GM12865 (cell line): Measurements from ENCODE around the gene SCARB1.
A peak's percentile ranks its signal among the peaks of the same experiment; 100 is the strongest.

ENCODE experiments used
- DNase-seq: peaks from one replicate; pipeline ENCODE4 v3.0.0; 2010; ENCODE audit warnings: low read depth
- H3K4me3 ChIP-seq: 2 replicates; pipeline ENCODE4 v1.5.1; 2011; ENCODE audit warnings: mild to moderate bottlenecking, low read depth, low read length, control low read depth
- TF ChIP-seq, protein P1 (sequence below): IDR thresholded peaks from 2 replicates; pipeline ENCODE4 v1.5.1; 2011; ENCODE audit warnings: low read length, control low read depth, low read depth, inconsistent platforms; ENCODE audit not compliant: insufficient read depth; ENCODE audit errors: missing control alignments

The SCARB1 gene

DNA sequence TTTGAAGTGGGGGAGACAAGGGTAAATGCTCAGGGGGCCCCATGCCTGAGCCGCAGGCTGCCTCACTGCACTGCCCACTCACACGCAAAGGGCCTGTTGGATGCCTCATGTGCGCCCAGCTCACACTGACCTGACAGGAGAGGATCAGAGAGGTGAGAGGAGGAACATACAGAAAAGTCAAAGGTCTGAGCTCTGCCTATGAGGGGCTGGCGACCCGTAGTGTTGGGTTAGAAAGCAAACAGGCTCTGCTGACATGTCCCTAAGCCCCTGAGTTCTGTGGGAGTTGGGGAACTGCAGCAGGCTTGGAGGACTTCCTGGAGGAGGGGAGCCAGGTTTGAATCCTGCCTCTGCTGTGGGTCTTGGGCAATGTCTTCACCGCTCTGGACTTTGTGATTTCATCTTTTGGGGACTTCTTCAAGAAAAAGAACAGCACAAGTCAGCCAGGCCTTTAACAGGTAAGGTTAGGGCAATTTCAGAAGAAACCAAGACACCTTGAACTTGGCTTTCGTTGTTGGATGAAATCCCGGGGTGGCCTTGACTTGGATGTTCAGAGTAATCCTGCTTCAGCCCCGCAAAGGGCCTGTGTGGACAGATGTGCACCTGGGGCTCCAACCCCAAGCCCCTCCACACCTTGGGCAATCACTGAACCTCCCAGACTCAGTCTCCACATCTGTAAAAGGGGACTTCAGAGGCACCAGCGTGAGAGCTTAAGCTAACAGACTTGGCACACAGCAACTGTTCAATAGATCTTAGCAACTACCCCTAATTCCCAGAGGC, 116.8 kb downstream of the SCARB1 start:
- TF ChIP-seq, protein P1, sequence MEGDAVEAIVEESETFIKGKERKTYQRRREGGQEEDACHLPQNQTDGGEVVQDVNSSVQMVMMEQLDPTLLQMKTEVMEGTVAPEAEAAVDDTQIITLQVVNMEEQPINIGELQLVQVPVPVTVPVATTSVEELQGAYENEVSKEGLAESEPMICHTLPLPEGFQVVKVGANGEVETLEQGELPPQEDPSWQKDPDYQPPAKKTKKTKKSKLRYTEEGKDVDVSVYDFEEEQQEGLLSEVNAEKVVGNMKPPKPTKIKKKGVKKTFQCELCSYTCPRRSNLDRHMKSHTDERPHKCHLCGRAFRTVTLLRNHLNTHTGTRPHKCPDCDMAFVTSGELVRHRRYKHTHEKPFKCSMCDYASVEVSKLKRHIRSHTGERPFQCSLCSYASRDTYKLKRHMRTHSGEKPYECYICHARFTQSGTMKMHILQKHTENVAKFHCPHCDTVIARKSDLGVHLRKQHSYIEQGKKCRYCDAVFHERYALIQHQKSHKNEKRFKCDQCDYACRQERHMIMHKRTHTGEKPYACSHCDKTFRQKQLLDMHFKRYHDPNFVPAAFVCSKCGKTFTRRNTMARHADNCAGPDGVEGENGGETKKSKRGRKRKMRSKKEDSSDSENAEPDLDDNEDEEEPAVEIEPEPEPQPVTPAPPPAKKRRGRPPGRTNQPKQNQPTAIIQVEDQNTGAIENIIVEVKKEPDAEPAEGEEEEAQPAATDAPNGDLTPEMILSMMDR = no peak
- DNase-seq = no peak

DNA sequence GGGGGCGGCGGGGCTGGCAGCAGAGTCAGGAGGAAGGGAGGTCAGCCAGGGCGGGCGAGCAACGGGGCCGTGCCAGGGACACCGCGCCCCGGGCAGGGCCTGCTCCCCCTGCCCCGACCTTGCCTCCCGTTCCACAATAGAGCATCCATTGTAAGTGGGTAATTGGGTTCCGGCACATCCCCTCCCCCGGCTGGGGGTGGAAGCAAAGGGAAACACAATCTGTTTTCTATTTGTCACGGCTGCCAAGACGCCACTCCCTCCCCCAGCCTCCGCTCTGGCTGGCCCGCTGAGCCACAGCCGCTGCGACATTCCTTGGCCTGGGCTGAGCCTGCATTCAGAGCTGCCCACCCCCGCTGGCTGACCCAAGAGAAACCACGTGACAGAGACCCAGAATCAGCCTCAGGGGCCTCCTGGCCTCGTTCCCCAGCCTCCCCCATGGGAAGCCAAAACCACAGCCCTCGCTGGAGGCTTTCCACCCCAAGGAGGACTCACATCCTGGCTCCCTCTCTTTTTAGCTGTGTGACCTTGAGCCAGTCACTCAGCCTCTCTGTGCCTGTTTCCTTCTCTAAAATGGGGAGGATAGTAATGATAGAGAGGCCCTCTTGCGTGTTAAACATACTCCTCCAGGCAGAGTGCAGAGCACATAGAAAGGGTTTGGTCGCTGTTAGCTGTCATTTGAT, 117.6 kb downstream of the SCARB1 start:
- no peak for DNase-seq
- TF ChIP-seq, protein P1 = no peak
- H3K4me3 ChIP-seq = no peak overlapping the region

More for the DNA sequence above, 116.8 kb downstream of the SCARB1 start:
- no peak overlapping the region for H3K4me3 ChIP-seq

DNA sequence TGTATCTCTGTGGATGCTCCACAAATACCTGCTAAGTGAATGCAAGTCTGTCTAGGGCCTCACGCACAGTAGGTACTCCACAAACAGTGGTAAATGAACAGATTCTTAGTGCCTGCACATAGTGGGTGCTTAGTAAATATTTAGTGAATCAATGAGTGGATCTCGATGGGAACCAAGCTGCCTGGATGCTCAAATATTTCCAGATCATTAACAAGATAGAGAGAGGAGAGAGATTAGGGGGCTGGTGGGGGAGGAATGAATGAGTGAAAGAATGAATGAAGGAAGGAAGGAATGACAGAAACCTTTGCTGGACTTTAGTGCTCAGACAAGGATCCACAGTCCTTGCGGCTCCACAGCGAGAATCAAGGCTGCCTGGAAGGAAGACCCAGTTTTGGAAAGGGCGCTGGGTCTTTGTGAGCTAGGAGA, 118.2 kb downstream of the SCARB1 start:
- DNase-seq = no peak

DNA sequence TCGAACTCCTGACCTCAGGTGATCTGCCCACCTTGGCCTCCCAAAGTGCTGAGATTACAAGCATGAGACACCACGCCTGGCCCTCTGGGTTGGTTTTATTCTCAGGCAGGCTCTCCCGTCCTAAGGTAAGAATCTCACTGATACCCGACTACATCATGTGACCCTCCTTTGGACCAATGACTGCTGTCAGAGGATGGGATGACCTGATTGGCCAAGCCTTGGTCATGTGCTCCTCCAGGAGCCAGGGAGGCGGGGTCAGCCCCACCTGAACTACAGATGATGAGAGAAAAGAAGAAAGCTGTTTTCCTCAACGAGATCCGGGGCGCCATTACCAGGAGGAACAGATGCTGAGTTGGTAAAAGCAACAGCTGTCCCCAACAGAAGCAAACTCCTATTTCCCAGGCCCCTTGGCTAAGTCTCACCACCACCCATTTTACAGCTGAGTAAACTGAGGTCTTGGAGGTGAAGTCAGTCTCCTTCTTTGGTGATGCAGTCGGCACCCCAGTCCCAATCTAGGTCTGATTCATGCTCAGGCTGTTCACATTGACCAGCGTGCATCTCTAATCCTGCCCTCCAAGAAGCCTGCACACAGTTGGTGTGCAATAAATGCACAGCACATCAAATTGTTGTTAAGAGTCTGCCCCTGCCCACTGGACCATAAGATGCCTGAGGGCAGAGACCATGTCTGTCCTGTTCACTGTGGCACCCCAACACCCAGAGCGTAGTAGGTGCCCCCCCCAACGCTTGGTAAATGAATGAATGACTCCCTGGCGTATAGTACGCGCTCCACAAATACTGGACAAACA, 118.8 kb downstream of the SCARB1 start:
- TF ChIP-seq, protein P1 = no peak
- peak; percentile 40 for DNase-seq
- no peak overlapping the region for H3K4me3 ChIP-seq

More for the DNA sequence above, 118.2 kb downstream of the SCARB1 start:
- TF ChIP-seq, protein P1 = no peak
- no peak overlapping the region for H3K4me3 ChIP-seq

DNA sequence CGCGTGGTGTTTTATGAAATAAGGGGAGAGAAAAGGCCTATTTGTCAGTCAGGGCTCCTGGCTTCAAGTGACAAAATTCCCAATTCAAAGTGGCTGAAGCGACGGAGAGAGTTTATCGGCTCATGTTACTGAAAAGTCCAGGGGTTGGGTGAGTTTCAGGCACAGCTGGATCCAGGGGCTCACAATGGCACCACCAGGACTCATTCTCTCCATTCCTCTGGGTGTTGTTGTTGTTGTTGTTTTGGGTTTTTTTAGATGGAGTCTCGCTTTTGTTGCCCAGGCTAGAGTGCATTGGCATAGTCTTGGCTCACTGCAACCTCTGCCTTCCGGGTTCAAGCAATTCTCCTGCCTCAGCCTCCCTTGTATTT, 119.4 kb downstream of the SCARB1 start:
- TF ChIP-seq, protein P1 = no peak
- no peak for DNase-seq
- H3K4me3 ChIP-seq = no peak overlapping the region

DNA sequence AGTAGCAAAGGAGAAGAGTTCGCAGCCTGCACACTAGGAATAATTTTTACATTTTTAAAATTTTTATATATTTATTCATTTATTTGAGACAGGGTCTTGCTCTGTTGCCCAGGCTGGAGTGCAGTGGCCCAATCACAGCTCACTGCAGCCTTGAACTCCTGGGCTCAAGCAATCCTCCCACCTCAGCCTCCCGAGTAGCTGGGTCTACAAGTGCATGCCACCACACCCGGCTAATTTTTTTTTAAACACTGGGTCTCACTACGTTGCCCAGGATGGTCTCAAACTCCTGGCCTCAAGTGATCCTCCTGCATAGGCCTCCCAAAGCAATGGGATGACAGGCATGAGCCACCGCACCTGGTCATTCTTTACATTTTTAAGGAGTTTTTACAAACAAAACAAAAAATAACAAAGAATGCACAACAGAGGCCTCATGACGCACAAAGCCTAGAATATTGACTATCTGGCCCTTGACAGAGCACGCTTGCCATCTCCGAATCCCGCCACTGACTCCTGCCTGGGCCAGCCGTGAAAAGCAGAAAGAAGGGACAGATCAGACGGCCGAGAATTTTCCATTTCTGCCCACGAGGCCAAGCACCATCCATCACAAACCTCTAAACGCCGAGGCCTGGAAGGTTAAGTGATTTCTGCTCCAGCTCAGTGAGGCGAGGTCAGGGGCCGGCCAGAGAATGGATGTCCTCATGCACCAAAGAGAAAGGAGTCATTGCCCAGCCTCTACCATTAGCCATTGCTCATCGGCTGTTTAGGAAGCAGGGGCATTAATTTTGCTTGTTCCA, 120.0 kb downstream of the SCARB1 start:
- no peak overlapping the region for H3K4me3 ChIP-seq
- TF ChIP-seq, protein P1 = no peak
- no peak for DNase-seq
